AG09309 (cell line): ENCODE measurements around the gene HEXIM2.

Source experiments
- DNase-seq: peaks from one replicate; pipeline ENCODE4 v3.0.0-alpha.2; 2010; ENCODE audit warnings: low read depth
- H3K4me3 ChIP-seq: 2 replicates; pipeline ENCODE4 v1.5.1; 2011; ENCODE audit warnings: mild to moderate bottlenecking, low read depth, low read length, moderate library complexity; ENCODE audit not compliant: control insufficient read depth
- TF ChIP-seq, protein P1 (sequence below): IDR thresholded peaks from 2 replicates; pipeline ENCODE4 v1.5.1; 2011; ENCODE audit warnings: mild to moderate bottlenecking, low read depth, low read length, inconsistent platforms; ENCODE audit not compliant: insufficient read depth, control insufficient read depth; ENCODE audit errors: missing control alignments

Gene HEXIM2

DNA sequence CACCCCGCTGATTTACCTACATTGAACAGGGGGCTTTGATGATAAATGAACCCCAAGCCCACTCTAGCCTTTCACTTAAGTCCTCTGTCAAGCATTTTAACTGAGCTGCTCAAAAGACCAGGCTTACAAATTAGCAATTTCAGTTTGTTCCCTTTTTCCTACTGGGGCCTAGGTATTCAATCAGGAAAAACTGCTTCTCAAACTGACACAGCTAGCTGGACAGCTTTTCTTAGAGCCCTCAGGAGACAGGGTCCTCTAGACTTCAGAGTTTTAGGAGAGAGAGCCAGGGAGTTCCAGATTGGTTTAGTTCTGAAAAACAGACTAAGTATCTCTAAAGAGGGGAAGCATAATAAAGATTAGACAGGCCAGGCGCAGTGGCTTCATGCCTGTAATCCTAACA, 6.2 kb upstream of the HEXIM2 start:
- TF ChIP-seq, protein P1, sequence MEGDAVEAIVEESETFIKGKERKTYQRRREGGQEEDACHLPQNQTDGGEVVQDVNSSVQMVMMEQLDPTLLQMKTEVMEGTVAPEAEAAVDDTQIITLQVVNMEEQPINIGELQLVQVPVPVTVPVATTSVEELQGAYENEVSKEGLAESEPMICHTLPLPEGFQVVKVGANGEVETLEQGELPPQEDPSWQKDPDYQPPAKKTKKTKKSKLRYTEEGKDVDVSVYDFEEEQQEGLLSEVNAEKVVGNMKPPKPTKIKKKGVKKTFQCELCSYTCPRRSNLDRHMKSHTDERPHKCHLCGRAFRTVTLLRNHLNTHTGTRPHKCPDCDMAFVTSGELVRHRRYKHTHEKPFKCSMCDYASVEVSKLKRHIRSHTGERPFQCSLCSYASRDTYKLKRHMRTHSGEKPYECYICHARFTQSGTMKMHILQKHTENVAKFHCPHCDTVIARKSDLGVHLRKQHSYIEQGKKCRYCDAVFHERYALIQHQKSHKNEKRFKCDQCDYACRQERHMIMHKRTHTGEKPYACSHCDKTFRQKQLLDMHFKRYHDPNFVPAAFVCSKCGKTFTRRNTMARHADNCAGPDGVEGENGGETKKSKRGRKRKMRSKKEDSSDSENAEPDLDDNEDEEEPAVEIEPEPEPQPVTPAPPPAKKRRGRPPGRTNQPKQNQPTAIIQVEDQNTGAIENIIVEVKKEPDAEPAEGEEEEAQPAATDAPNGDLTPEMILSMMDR = no peak
- no peak overlapping the region for H3K4me3 ChIP-seq
- DNase-seq = no peak

DNA sequence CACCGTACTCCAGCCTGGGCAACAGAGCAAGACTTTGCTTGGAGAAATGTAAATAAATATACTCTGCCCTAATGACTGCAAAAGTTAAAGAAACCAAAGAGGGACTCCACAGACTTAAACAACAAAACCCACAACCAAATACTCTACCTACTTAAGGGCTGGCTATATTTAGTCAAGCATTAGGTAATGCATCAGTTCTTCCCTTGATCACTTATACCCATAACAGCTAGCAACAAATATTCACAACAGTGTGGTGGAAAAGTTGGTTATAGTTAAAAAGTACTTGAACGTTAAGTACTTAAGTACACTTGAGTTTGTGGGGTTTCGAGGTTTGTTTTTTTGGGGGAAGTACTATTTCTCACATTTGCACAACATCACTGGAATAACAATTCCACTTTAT, 5.4 kb upstream of the HEXIM2 start:
- DNase-seq = no peak
- TF ChIP-seq, protein P1 = no peak
- H3K4me3 ChIP-seq = no peak overlapping the region

DNA sequence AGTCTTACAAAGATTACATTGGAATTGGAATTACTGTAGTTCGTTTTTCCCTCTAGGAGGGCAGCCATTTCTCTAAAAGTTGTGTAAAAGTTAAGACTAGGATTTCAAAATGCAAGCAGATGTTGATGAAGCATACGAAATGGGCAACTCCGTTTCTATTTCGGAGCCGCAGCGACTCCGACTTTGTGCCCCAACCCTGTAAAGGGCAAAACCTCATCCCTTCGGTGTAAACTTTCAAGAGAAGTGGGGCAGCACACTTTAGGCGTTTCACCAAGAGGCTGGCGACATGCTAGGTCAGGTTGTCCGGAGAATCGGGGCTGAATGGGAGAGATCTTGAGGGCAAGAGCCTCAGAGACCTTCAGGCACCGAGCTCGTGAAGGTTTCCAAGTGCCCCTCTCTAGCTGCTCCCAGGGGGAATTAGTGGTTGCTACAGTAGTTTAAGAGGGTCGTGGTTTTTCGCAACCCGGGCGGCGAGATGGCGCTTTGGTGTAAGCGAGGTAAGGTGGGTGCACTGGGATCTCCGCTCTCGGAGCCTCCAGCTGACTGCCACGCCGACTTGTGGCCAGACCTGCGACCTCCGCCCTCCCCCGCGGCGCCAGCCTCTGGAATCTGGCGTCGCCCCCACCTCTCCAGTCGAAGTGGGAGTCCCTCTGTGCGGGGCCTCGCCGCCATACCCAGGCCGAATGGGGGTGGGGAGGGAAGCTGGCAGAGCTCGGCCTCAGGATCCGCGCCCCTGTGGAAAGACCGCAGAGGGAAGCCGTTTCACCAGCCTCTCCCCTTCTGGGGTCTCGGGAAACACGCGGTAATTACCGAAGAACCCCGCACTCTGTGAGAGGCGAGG, 1.0 kb upstream of the HEXIM2 start:
- no peak for DNase-seq
- TF ChIP-seq, protein P1 = peak; percentile 24
- H3K4me3 ChIP-seq = peak overlapping the region; percentile 88

DNA sequence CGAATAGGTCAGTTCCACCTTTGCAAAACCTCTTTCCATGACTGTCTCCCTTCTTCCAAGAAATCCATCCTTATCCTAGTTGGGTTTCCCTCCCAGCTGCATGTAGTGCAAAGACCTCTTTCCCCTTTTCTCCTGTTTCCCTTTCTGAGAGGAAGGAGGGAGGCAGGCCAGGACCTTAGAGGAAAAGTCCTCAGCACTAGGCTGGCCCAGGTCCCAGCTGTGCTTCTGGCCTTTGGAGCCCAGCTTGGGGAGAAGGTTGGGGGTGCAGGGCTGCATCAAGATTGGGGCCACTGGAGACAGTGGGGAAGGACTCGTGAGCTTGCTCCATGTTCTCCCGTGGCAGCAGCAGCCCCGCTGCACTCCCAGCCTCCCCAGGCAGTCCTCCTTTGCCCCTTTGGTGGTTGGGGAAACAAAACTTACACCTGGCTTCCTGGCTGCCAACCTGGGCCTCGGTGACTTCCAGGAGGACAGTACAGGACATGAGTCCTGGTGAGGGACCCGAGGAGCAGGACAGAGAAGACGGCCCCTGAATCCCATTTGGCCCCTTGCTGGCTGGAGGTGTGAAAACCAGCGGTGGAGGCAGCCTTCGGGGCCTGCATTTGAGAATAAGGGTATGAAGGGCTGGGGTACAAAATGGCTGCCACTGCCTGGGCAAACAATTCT, 481 bp downstream of the HEXIM2 start:
- no peak for DNase-seq
- H3K4me3 ChIP-seq = peak overlapping the region; percentile 27
- TF ChIP-seq, protein P1 = no peak

DNA sequence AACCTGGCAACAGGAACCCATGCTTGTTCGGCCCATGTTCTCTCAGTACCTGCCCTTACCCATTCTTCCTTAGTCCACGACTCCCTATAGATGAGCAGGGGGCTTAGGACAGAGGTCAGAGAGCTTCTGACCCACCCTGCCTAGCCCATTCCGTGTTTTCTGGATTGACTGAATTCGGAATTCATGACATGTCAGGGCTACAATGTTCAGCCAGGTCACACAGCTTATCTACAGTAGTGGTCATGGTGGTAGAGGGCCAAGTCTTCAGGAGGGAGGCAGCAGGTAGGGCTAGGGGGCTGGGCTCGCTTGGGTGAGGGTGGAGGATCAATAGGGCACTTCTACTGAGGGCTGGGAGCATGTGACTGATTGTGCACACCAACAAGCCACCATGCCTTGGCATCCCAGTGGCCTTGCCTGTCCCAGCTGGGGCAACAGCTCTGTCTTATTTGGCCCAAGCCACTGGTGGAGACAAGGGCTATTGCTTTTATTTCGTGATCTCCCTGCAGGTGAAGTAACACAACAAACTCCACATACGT, 3.1 kb downstream of the HEXIM2 start:
- TF ChIP-seq, protein P1 = no peak
- no peak overlapping the region for H3K4me3 ChIP-seq
- no peak for DNase-seq

DNA sequence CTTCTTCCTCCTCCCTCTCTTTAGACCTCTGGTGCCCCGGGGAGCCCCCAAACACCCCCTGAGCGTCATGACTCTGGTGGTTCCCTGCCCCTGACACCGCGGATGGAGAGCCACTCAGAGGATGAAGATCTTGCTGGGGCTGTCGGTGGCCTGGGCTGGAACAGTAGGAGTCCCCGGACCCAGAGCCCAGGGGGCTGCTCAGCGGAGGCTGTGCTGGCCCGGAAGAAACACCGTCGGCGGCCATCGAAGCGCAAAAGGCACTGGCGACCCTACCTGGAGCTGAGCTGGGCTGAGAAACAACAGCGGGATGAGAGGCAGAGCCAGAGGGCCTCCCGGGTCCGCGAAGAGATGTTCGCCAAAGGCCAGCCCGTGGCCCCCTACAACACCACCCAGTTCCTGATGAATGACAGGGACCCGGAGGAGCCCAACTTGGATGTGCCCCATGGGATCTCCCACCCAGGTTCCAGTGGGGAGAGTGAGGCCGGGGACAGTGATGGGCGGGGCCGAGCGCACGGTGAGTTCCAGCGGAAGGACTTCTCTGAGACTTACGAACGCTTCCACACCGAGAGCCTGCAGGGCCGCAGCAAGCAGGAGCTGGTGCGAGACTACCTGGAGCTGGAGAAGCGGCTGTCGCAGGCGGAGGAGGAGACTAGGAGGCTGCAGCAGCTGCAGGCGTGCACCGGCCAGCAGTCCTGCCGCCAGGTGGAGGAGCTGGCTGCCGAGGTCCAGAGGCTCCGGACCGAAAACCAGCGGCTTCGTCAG, 7.5 kb downstream of the HEXIM2 start:
- no peak overlapping the region for H3K4me3 ChIP-seq
- DNase-seq = no peak
- TF ChIP-seq, protein P1 = no peak
